ENCODE measurements around the gene SMLR1.

GRCh38 chr6:130851026-130851425 lies 23.8 kb downstream of the SMLR1 start:
- TF ChIP-seq CTCF (IDR thresholded peaks at IDR 0.05) = no peak
- TF ChIP-seq POLR2A (IDR thresholded peaks at IDR 0.05) = no peak
- TF ChIP-seq POLR2AphosphoS5 (IDR thresholded peaks at IDR 0.05) = no peak
